GM12878 (cell line): Measurements from ENCODE around the gene GPSM3.

Experiments
- POLR2A ChIP-seq: IDR thresholded peaks from 2 replicates; pipeline ENCODE4 v1.6.1; 2011; ENCODE audit warnings: low read depth, mild to moderate bottlenecking, low read length
- ZNF217 ChIP-seq: fragments of 450-650 bp; IDR thresholded peaks from 2 replicates; pipeline ENCODE4 v1.6.1; 2017; ENCODE audit warnings: antibody characterized with exemption, mild to moderate bottlenecking
- ZNF274 ChIP-seq: IDR thresholded peaks from one replicate; pipeline ENCODE4 v1.8.0; 2011; ENCODE audit not compliant: insufficient read length, insufficient read depth
- TF ChIP-seq, protein P1 (sequence below), 3 experiments: IDR thresholded peaks in 2 of 3; conservative IDR thresholded peaks in 1 of 3; 2 replicates each; pipeline ENCODE4 v1.5.1; 2011; ENCODE audit warnings: low read depth in 3 of 3, low read length in 3 of 3, mild to moderate bottlenecking in 3 of 3, control low read depth in 2 of 3, moderate library complexity in 2 of 3, inconsistent platforms in 1 of 3, mixed read lengths in 1 of 3; ENCODE audit not compliant: control insufficient read depth in 2 of 3, insufficient read depth in 1 of 3; ENCODE audit errors: extremely low read depth in 1 of 3

DNA sequence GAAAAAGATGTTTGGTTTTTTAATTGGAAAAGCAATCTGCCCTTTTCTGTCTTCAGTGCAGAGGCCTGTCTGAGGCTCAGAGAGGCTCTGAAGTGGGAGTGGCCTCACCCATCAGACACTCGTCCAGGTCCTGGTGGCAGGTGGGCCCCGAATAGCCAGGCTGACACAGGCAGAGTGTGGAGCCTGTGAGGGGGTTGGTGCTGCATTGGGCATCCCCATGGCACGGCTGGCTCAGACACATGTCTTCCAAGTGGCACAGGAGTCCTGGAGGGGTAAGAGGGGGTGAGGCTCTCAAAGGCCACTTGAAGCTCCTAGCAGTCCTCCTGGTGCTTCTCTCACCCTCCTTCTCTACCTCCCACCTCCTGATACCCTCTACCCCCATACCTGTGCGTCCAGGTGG is 27.6 kb upstream of the GPSM3 start:
- no peak for TF ChIP-seq ZNF217
- no peak for TF ChIP-seq ZNF274
- TF ChIP-seq, protein P1, sequence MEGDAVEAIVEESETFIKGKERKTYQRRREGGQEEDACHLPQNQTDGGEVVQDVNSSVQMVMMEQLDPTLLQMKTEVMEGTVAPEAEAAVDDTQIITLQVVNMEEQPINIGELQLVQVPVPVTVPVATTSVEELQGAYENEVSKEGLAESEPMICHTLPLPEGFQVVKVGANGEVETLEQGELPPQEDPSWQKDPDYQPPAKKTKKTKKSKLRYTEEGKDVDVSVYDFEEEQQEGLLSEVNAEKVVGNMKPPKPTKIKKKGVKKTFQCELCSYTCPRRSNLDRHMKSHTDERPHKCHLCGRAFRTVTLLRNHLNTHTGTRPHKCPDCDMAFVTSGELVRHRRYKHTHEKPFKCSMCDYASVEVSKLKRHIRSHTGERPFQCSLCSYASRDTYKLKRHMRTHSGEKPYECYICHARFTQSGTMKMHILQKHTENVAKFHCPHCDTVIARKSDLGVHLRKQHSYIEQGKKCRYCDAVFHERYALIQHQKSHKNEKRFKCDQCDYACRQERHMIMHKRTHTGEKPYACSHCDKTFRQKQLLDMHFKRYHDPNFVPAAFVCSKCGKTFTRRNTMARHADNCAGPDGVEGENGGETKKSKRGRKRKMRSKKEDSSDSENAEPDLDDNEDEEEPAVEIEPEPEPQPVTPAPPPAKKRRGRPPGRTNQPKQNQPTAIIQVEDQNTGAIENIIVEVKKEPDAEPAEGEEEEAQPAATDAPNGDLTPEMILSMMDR (IDR thresholded peaks at IDR 0.05 in 2 of 3, conservative IDR thresholded peaks at IDR 0.05 in 1 of 3; ENCODE audit: control insufficient read depth in 2 of 3, extremely low read depth in 1 of 3, insufficient read depth in 1 of 3, low read depth in 3 of 3, low read length in 3 of 3) = no peak
- TF ChIP-seq POLR2A = no peak
